AG09309 (cell line): Measurements from ENCODE around the gene COA7.

Source experiments
- DNase-seq: peaks from one replicate; pipeline ENCODE4 v3.0.0-alpha.2; 2010; ENCODE audit warnings: low read depth
- H3K4me3 ChIP-seq: 2 replicates; pipeline ENCODE4 v1.5.1; 2011; ENCODE audit warnings: mild to moderate bottlenecking, low read depth, low read length, moderate library complexity; ENCODE audit not compliant: control insufficient read depth
- CTCF ChIP-seq: IDR thresholded peaks from 2 replicates; pipeline ENCODE4 v1.5.1; 2011; ENCODE audit warnings: mild to moderate bottlenecking, low read depth, low read length, inconsistent platforms; ENCODE audit not compliant: insufficient read depth, control insufficient read depth; ENCODE audit errors: missing control alignments

Gene COA7

GRCh38 chr1:52697795-52698674, at the start of gene COA7:
Gene COA7, minus strand, starts transcription at chr1:52698347. Its CDS starts 21 bp downstream, at chr1:52698326.
- DNase-seq = no peak
- no peak for TF ChIP-seq CTCF
- peak within 1 kb of the TSS; percentile 85 for H3K4me3 ChIP-seq

- no peak for DNase-seq
- no peak overlapping the region for H3K4me3 ChIP-seq
- TF ChIP-seq CTCF = no peak
Observed at GRCh38 chr1:52747450-52747849, 49.3 kb upstream of the COA7 start.

GRCh38 chr1:52746189-52746588, 48.0 kb upstream of the COA7 start:
- DNase-seq = no peak
- H3K4me3 ChIP-seq = no peak overlapping the region
- no peak for TF ChIP-seq CTCF

- no peak for DNase-seq
- TF ChIP-seq CTCF = no peak
- no peak overlapping the region for H3K4me3 ChIP-seq
Observed at GRCh38 chr1:52741259-52741658, 43.1 kb upstream of the COA7 start.

GRCh38 chr1:52739699-52740467, 41.7 kb upstream of the COA7 start:
- no peak overlapping the region for H3K4me3 ChIP-seq
- no peak for DNase-seq
- no peak for TF ChIP-seq CTCF

GRCh38 chr1:52738893-52739292, 40.7 kb upstream of the COA7 start:
- H3K4me3 ChIP-seq = no peak overlapping the region
- no peak for DNase-seq
- no peak for TF ChIP-seq CTCF
